Measurements from ENCODE around the gene NHLRC4.

The NHLRC4 gene

GRCh38 chr16:531494-532125 lies 35.2 kb upstream of the NHLRC4 start:
- no peak for DNase-seq

- no peak for DNase-seq
These were observed 33.2 kb upstream of the NHLRC4 start for GRCh38 chr16:533391-534123.

DNA sequence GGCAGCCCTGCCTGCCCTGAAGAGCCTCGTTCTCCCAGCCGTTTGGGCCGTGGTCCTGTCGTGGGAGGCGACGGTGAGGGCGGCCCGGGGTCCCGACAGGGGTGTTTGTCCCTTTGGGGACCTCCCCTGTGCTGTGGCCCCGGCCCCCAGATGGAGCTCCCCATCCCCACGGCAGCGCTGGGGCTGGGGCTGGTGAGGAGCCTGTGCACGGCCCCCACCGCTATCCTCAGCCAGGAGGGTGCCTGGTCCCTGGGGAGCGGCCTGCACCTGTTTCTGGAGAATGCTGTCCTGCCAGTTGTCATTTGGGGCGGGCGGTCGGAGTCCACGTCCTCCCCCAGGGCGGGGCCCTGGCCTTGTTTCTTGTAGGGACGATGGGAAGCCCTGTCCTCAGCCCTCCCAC lies 32.7 kb upstream of the NHLRC4 start:
- no peak for DNase-seq

GRCh38 chr16:534856-535445 lies 31.9 kb upstream of the NHLRC4 start:
- DNase-seq: no peak

- no peak for DNase-seq
These were observed 31.1 kb upstream of the NHLRC4 start for GRCh38 chr16:535446-536405.

DNA sequence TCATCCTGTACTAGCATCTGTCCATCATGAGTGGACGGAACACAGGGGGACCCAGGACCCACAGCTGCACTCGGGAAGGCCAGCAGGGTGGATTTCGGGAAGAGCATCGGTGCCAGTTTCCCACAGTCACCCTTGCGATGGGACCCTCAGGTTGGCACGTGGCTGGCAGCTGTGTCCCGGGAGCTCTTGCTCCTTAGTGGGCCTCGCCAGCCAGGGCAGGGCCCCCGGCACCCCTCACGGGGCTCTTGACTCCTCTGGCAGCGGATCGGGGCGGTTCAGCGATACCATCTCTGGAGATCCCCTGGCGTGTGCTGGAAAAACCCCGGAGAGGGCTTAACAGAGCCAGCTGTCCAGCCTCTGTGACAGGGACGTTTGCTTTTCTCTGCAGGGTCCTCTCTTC lies 30.1 kb upstream of the NHLRC4 start:
- DNase-seq: no peak

DNA sequence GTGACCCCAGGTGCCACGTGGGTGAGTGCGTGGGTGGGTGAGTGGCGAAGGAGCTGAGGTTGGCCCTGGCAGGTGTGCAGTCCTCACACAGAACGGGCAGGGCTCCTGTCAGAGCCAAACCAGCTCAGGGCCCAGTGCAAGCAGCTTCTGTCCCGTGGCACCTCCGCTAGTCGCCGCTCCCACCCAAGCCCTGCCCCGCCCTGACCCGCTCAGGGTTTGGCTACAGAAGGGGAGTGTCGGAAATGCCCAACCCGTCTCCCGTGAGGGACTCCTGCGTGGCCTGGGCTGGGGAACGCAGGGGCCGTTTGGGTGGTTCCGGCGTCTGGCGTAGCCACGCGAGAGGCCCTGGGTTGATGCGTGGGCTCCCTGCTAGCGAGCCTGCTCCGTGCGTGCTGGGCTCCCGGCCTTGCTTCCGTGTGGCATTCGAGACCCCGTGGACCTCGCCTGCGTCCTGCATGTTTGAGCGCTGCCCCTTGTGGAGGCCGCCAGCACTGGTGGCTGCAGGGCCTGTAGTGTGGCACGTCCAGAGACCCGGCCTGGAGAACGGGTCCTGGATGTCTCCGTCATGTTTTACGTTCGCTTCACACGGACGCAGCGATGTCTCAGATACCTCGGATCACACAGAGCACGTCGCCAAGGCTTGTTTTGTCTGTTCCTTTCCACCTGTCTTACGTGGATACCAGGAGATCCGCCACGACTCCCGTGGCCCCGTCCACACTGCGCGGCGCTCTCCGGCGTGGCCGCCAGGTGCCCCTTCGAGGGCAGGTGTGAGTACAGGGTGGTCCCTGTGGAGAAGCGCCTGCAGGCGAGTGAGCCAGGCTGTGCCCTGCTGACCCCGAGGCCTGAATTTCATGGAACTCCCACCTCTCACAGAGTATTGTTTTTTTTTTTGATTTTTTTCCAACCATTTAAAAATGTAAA lies 29.1 kb upstream of the NHLRC4 start:
- no peak for DNase-seq

DNA sequence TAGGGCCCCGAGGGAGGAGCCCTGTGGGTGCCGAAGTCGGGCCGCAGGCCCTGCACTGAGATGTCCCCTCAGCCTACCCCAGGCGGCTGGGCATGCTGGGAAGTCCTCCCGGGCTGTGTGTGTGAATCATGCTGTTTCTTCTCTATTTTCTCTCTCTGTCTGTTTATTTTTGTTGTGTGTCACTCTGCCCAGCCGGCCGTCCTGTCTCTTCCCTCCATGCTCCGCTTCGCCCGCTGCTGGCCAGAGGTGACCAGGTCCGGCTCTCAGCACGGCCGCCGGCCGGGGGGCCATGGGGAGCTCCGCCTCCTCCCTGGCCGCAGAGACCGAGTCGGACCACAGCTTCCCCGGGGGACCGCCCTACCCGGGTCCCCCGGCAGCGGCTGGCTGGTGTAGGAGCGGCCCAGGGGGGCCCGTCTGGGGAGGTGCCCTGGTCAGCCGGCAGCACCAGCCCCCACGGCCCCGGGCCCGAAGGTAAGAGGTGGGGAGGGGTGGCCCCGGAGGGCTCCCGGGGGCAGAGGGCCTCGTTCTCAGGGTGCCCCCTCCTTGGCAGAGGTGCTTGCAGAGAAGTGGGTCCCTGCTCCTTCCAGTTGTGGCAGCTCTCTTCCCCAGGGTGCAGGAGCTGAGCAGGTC lies 26.8 kb upstream of the NHLRC4 start:
- DNase-seq: no peak

GRCh38 chr16:540645-541340 lies 26.0 kb upstream of the NHLRC4 start:
- DNase-seq: no peak

- DNase-seq: no peak
These were observed 23.3 kb upstream of the NHLRC4 start for GRCh38 chr16:543301-544164.

GRCh38 chr16:544517-544916 lies 22.3 kb upstream of the NHLRC4 start:
- no peak for DNase-seq

DNA sequence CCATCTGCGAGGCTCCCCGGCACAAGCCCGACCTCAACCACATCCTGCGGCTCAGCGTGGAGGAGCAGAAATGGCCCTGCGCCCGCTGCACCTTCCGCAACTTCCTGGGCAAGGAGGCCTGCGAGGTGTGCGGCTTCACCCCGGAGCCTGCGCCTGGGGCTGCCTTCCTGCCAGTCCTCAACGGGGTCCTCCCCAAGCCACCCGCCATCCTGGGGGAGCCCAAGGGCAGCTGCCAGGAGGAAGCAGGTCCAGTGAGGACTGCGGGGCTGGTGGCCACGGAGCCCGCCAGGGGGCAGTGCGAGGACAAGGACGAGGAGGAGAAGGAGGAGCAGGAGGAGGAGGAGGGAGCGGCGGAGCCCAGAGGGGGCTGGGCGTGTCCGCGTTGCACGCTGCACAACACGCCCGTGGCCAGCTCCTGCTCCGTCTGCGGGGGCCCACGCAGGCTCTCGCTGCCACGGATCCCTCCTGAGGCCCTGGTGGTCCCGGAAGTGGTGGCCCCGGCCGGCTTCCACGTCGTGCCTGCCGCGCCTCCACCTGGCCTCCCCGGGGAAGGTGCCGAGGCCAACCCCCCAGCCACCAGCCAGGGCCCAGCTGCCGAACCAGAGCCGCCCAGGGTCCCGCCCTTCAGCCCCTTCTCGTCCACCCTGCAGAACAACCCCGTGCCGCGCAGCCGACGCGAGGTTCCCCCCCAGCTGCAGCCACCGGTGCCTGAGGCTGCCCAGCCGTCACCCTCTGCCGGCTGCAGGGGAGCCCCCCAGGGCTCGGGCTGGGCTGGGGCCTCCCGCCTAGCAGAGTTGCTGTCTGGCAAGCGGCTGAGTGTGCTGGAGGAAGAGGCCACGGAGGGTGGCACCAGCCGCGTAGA lies 19.7 kb upstream of the NHLRC4 start:
- no peak for DNase-seq

GRCh38 chr16:548586-548985 lies 18.2 kb upstream of the NHLRC4 start:
- no peak for DNase-seq

GRCh38 chr16:549544-550263 lies 17.1 kb upstream of the NHLRC4 start:
- no peak for DNase-seq

- DNase-seq: no peak
These were observed 15.6 kb upstream of the NHLRC4 start for GRCh38 chr16:551210-551609.

GRCh38 chr16:552171-552570 lies 14.6 kb upstream of the NHLRC4 start:
- no peak for DNase-seq

GRCh38 chr16:553601-554296 lies 13.1 kb upstream of the NHLRC4 start:
- DNase-seq: no peak

- DNase-seq: no peak
These were observed 12.5 kb upstream of the NHLRC4 start for GRCh38 chr16:554297-554621.

All from DMS 273 treated with DMSO at 0.1 percent for 48 hours (cell line).